HEK293T (cell line): ENCODE data around the gene UBE2G1.

ENCODE experiments used
- CTCF ChIA-PET: fragments of 350-600 bp; formaldehyde crosslinking; extraction: SDS; loops from one replicate; lab custom pipeline; 2021; ENCODE audit warnings: antibody characterized with exemption, inconsistent platforms; lab: Yijun Ruan, JAX
- POLR2A ChIA-PET: fragments of 350-600 bp; formaldehyde crosslinking; extraction: SDS; loops from one replicate; lab custom pipeline; 2020; ENCODE audit warnings: antibody characterized with exemption, inconsistent platforms; lab: Yijun Ruan, JAX
- DNase-seq: peaks from one replicate; pipeline ENCODE4 v3.0.0; 2012; ENCODE audit warnings: mixed read lengths; ENCODE audit errors: extremely low spot score
- ARNT ChIP-seq: fragments of 450-650 bp; IDR thresholded peaks from 2 replicates; pipeline ENCODE4 v1.6.1; 2017; ENCODE audit warnings: mild to moderate bottlenecking
- BHLHE40 ChIP-seq: fragments of 450-650 bp; IDR thresholded peaks from 2 replicates; pipeline ENCODE4 v1.6.1; 2016; ENCODE audit warnings: mild to moderate bottlenecking, moderate library complexity, borderline replicate concordance
- CTBP1 ChIP-seq: fragments of 450-650 bp; IDR thresholded peaks from 2 replicates; pipeline ENCODE4 v1.6.1; 2016; ENCODE audit warnings: borderline replicate concordance
- ELF4 ChIP-seq: fragments of 450-650 bp; IDR thresholded peaks from 2 replicates; pipeline ENCODE4 v1.6.1; 2017; ENCODE audit warnings: antibody characterized with exemption
- FOXA1 ChIP-seq: fragments of 450-650 bp; IDR thresholded peaks from 2 replicates; pipeline ENCODE4 v1.6.1; 2016; ENCODE audit warnings: mild to moderate bottlenecking
- FOXK2 ChIP-seq: fragments of 450-650 bp; IDR thresholded peaks from 2 replicates; pipeline ENCODE4 v1.6.1; 2016; ENCODE audit warnings: mild to moderate bottlenecking
- FOXM1 ChIP-seq: fragments of 450-650 bp; IDR thresholded peaks from 2 replicates; pipeline ENCODE4 v1.6.1; 2017; ENCODE audit warnings: mild to moderate bottlenecking, borderline replicate concordance
- HDGF ChIP-seq: fragments of 450-650 bp; IDR thresholded peaks from 2 replicates; pipeline ENCODE4 v1.6.1; 2017; ENCODE audit warnings: antibody characterized with exemption, borderline replicate concordance
- L3MBTL2 ChIP-seq: fragments of 450-650 bp; conservative IDR thresholded peaks from 2 replicates; pipeline ENCODE4 v1.6.1; 2016; ENCODE audit warnings: mild to moderate bottlenecking
- LEF1 ChIP-seq: fragments of 450-650 bp; IDR thresholded peaks from 2 replicates; pipeline ENCODE4 v1.6.1; 2017; ENCODE audit warnings: mild to moderate bottlenecking, borderline replicate concordance
- NFRKB ChIP-seq: fragments of 450-650 bp; IDR thresholded peaks from 2 replicates; pipeline ENCODE4 v1.6.1; 2016; ENCODE audit warnings: mild to moderate bottlenecking, moderate library complexity
- SP1 ChIP-seq: fragments of 450-650 bp; IDR thresholded peaks from 2 replicates; pipeline ENCODE4 v1.6.1; 2017
- SUZ12 ChIP-seq: fragments of 450-650 bp; IDR thresholded peaks from 2 replicates; pipeline ENCODE4 v1.6.1; 2016; ENCODE audit warnings: mild to moderate bottlenecking
- TARDBP ChIP-seq: fragments of 450-650 bp; IDR thresholded peaks from 2 replicates; pipeline ENCODE4 v1.6.1; 2016
- ZNF384 ChIP-seq: fragments of 450-650 bp; IDR thresholded peaks from 2 replicates; pipeline ENCODE4 v1.6.1; 2016
- TF ChIP-seq, protein P1 (sequence below): fragments of 450-650 bp; IDR thresholded peaks from 2 replicates; pipeline ENCODE4 v1.6.1; 2016

The UBE2G1 gene

DNA sequence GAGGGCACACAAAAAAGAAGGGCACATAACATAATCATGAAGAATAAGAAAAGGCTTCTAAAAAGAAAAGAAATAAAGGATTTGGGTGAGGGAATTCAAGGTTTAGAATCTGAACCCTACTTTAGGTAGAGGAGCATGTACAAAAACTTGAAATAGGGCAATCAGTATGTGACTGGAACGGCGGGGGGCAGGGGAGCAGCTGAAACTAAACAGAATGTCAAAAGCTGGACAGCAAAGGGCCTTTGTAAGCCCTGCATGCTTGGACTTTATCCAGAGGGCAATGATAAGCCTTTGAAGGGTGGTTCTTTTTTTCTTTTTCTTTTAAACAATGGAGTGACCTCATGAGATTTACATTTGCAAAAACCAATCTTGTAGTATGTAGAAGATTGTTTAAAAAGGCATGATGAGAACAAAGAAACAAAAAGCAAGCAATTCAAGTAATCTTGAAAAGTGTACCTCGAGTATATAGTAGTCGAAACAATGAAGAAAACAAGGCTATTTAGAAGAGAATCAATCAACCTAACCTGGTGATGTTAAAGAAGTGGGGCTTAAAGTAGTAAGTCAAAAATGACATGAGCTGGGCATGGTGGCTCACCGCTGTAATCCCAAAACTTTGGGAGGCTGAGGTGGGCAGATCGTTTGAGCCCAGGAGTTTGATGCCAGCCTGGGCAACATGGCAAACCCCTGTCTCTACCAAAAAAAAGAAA lies 56.0 kb downstream of the UBE2G1 start:
- TF ChIP-seq FOXM1 (no peak), ELF4 (no peak), L3MBTL2 (no peak), ZNF384 (no peak), TARDBP (no peak), FOXA1 (no peak), LEF1 (no peak), ARNT (no peak)
- TF ChIP-seq, protein P1, sequence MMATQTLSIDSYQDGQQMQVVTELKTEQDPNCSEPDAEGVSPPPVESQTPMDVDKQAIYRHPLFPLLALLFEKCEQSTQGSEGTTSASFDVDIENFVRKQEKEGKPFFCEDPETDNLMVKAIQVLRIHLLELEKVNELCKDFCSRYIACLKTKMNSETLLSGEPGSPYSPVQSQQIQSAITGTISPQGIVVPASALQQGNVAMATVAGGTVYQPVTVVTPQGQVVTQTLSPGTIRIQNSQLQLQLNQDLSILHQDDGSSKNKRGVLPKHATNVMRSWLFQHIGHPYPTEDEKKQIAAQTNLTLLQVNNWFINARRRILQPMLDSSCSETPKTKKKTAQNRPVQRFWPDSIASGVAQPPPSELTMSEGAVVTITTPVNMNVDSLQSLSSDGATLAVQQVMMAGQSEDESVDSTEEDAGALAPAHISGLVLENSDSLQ: no peak
- CTCF ChIA-PET: no interaction called here
- POLR2A ChIA-PET: no interaction called here
- no peak for DNase-seq

- ChIA-PET CTCF (no interaction called here), POLR2A (no interaction called here)
- DNase-seq: no peak
- no peak for TF ChIP-seq NFRKB
- TF ChIP-seq, protein P1: no peak
- TF ChIP-seq HDGF: no peak
- TF ChIP-seq BHLHE40: no peak
- TF ChIP-seq L3MBTL2: no peak
- no peak for TF ChIP-seq ARNT
- TF ChIP-seq SP1: no peak
- no peak for TF ChIP-seq LEF1
- no peak for TF ChIP-seq FOXK2
- no peak for TF ChIP-seq ZNF384
- no peak for TF ChIP-seq FOXM1
- TF ChIP-seq SUZ12: no peak
These were observed 56.6 kb downstream of the UBE2G1 start for GRCh38 chr17:4309897-4310296.

DNA sequence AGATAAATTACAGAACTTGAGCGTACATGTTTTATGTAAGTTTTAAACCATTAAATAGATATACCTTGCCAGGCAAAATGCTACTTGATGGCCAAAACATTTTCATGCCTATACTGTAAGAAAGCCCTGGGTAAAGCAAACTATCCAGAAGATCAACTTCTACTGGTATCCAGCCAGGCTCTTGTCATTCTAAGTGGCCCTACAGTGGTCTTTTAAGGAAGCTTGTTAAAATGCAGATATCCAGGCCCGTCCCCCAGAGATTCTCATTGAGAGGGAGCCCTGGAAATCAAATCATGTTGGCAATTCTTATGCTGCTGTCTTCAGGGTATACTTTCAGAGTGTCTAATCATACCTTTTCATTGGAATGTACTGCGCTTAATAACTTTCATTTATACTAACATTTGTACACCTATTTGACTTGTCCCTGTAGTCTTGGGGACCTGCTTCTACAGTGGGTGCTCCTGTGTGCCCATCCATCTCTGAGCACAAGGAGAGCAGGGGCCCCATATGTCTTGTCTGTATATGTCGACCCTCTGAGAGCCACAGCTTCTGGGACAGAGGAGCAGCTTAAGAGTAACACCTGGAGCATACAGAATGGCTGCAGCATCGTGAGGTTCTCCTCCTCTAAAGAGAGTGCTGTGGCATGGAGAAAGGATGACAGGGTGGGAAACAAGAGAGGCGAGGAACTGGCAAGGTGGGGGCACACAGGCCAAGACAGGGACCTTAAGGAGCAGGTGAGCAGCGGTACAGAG lies 59.1 kb downstream of the UBE2G1 start:
- POLR2A ChIA-PET: no interaction called here
- no peak for DNase-seq
- CTCF ChIA-PET: no interaction called here
- no peak for TF ChIP-seq HDGF

DNA sequence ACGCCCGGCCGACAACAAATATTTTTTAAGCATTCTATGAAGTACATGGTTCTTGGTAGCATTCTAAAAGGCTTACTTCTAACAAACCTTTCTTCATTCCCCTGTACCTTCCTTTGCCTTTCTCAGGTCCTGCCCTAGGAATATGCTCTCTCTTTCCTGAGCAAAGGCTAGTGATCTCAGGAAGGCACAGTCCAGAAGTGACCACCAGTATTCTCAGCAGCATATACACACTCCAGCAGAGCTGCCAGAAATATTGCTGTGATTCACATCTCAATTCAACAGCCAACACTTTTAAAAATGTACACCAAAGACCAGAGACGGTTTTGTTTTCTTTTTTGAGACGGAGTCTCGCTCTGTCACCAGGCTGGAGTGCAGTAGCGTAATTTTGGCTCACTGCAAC lies 61.3 kb downstream of the UBE2G1 start:
- TF ChIP-seq ZNF384 (no peak), FOXA1 (no peak), FOXM1 (no peak), SUZ12 (no peak), CTBP1 (no peak)
- TF ChIP-seq, protein P1: no peak
- ChIA-PET POLR2A (no interaction called here), CTCF (interaction anchor here (0.7 kb wide), 3 partner anchors 16 to 92 kb away, joined by 3 to 8 read pairs (median 4); no protein-coding TSS in a partner anchor)
- DNase-seq: no peak

DNA sequence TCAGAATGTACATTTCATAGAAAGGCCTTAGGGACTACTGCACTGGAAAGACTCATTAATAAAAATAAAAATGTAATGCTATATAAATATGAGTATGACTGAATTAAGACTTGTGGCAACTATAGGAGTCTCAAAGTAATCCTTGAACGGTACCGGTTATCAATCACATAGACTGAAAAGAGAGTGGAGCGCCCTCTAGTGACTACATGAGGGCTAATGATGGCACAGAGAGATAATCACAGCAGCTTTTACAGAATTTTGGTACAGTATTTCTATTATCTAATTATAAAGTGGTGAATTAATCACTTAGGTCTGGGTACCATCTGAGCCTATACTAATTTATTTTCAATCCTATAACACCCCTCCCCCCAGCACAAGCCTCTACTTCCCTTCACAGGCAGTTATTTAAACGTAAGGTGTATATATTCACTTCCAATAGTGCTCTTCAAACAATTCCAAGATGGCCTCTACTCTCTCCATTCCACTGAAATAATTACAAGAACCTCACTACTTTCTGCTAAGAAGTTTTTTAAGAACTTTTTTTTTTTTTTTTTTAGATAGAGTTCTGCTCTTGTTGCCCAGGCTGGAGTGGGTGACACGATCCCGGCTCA lies 62.0 kb downstream of the UBE2G1 start:
- CTCF ChIA-PET: interaction anchor here (0.6 to 0.9 kb wide), 7 partner anchors 9 to 114 kb away, joined by 3 to 8 read pairs (median 3); no protein-coding TSS in a partner anchor
- POLR2A ChIA-PET: no interaction called here

DNA sequence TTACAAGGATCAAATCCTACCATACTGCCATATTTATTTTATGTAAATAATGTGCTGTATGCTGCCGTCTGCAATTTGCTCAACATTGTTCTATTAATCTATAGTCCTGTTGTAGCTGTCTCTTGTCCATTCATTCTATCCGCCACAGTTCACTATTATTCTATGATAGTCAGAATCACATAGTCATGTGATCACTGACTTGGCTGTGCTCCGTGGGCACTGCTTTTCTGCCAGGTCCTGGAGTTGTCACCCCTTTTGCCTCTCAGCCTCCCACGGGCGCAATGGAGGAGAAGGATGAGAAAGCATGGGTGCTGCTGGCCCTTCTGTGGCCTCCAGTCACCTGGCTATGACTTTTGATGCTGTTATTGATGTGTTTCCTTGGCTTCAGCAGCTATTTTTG lies 65.4 kb downstream of the UBE2G1 start:
- POLR2A ChIA-PET: no interaction called here
- no peak for DNase-seq
- TF ChIP-seq, protein P1: no peak
- TF ChIP-seq TARDBP (no peak), ELF4 (no peak), FOXA1 (no peak), FOXK2 (no peak), BHLHE40 (no peak), ARNT (no peak), SUZ12 (no peak), NFRKB (no peak), HDGF (no peak), CTBP1 (no peak), SP1 (no peak), FOXM1 (no peak)
- CTCF ChIA-PET: no interaction called here

More for the DNA sequence above, 62.0 kb downstream of the UBE2G1 start:
- TF ChIP-seq, protein P1: peak; percentile 16; the same call in 1 of the 2 replicates
- no peak for TF ChIP-seq ELF4
- DNase-seq: peak; percentile 58
